ENCODE measurements around the gene ANLN.

GRCh38 chr7:36475381-36475780, 85.7 kb downstream of the ANLN start:
- no peak for TF ChIP-seq CTCF (IDR thresholded peaks at IDR 0.05; ENCODE audit: low read depth, low read length, missing input control)
- no peak for TF ChIP-seq FOXA1 (IDR thresholded peaks at IDR 0.05)
- TF ChIP-seq, protein P1, sequence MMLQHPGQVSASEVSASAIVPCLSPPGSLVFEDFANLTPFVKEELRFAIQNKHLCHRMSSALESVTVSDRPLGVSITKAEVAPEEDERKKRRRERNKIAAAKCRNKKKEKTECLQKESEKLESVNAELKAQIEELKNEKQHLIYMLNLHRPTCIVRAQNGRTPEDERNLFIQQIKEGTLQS (IDR thresholded peaks at IDR 0.05), result no peak
- no peak for TF ChIP-seq NR2F2 (IDR thresholded peaks at IDR 0.05)
- TF ChIP-seq YY1 (IDR thresholded peaks at IDR 0.05), result no peak
- TF ChIP-seq, protein P2, sequence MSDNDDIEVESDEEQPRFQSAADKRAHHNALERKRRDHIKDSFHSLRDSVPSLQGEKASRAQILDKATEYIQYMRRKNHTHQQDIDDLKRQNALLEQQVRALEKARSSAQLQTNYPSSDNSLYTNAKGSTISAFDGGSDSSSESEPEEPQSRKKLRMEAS (IDR thresholded peaks at IDR 0.05), result no peak
- TF ChIP-seq RAD21 (IDR thresholded peaks at IDR 0.05), result no peak
- TF ChIP-seq REST (IDR thresholded peaks at IDR 0.05), result no peak
- TF ChIP-seq JUND (IDR thresholded peaks at IDR 0.05), result no peak
- TF ChIP-seq, protein P3, sequence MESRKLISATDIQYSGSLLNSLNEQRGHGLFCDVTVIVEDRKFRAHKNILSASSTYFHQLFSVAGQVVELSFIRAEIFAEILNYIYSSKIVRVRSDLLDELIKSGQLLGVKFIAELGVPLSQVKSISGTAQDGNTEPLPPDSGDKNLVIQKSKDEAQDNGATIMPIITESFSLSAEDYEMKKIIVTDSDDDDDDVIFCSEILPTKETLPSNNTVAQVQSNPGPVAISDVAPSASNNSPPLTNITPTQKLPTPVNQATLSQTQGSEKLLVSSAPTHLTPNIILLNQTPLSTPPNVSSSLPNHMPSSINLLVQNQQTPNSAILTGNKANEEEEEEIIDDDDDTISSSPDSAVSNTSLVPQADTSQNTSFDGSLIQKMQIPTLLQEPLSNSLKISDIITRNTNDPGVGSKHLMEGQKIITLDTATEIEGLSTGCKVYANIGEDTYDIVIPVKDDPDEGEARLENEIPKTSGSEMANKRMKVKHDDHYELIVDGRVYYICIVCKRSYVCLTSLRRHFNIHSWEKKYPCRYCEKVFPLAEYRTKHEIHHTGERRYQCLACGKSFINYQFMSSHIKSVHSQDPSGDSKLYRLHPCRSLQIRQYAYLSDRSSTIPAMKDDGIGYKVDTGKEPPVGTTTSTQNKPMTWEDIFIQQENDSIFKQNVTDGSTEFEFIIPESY (IDR thresholded peaks at IDR 0.05), result no peak
- TF ChIP-seq GABPA (IDR thresholded peaks at IDR 0.05 in 1 of 2, conservative IDR thresholded peaks at IDR 0.05 in 1 of 2), result no peak
- no peak for TF ChIP-seq TAF1 (conservative IDR thresholded peaks at IDR 0.05)
- TF ChIP-seq HNF4G (IDR thresholded peaks at IDR 0.05), result no peak

All from liver (tissue), 3 donors.